Stimulated activated CD4-positive, alpha-beta T cell treated with anti-CD3 and anti-CD28 coated beads, Interleukin-15, amount 100 ng/mL, for 48 hours (primary cell): ENCODE results near the gene CLEC2D.
A peak's percentile ranks its signal among the peaks of the same experiment; 100 is the strongest.
"Not testable (repeated sequence)": the region's sequence is repeated elsewhere in the genome, so short reads cannot be mapped to it uniquely, and the experiment has no call there.

Experiments
- DNase-seq, 2 donors: peaks; one replicate each; pipeline ENCODE4 v3.0.0-alpha.2; 2020; ENCODE audit warnings: low read depth in 2 of 2

The CLEC2D gene

DNA sequence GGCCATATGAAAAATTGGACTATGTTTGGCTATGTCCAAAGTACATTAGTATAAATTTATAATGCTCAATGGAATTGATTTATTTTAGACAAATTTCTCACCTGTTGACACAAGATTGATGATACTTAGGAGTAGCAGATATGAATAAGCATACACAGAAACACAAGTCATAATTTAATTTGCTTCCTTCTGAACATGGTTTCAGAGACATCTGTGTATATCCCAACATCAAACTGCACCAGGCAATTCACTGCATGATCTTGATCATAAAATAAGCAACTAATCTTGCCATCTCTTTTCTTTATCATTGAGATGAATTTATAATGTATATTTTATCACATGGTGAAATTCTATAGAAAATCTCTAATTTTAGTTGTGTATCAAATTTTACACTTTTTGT is 59.6 kb downstream of the CLEC2D start:
- DNase-seq = no peak

DNA sequence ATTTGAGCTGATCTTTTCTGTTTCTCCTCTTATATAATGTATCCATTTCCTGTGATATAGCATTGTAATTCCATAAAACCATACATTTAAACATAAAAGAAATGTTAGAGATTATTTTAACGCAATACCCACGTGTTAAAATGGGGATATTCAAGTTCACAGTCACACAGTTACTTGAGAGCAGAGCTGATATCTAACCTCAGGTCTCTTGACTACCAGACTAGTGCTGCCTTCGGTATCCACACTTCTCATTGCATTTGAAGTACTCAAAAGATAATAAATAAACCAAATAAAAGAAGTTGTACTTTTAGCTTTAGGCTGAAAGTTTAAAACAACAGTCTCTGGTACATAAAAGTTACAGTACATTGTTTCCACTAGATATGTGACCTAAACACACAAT is 60.5 kb downstream of the CLEC2D start:
- no peak for DNase-seq

DNA sequence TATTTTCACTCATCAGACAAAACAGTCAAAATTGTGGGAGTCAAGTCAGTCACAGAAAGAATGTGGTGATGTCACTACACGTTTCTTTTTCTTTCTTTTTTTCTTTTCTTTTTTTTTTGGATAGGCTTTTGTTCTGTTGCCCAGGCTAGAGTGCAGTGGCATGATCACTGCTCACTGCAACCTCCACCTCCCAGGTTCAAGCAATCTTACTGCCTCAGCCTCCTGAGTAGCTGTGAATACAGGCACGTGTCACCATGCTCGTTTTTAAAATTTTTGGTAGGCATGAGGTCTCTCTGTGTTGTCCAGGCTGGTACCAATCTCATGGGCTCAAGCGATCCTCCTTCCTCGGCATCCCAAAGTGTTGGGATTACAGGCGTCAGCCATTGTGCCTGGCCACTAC is 61.1 kb downstream of the CLEC2D start:
- DNase-seq = no peak

DNA sequence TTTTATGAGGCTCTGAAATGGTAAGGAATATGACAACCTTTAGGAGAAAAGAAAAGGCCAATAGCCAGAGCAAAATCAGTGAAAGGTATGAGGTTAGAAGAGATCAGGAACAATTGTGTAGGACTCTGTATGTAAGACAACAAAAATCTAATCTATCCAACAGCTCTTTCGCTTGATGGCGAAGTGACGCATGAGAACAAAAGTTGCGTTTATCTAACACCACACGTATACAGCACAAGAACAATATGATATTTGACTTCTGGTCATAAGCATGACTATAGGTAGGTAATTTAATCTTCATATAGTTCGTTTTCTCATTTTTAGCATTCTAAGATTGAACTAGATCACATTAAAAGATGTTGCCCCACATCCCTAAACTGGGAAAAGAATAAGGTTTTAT is 61.9 kb downstream of the CLEC2D start:
- no peak for DNase-seq

DNA sequence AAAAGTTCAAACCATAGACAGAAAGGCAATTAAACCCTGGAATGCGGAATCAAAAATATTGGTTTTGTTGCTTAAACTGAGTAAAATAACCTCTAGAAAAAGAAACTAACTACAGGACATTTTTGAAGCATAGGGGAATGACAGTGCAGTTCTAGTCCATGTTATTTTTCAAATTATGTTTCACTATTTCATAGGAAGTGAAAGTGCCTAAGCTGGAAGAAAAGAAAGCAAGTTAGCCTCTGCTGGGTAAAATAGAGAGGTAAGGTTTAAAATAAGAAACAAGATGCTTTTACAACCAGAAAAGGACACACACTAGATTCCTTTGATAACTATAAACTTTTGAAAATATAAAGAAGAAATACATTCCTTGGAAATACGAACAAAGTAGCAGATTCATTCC is 62.3 kb downstream of the CLEC2D start:
- DNase-seq = no peak

DNA sequence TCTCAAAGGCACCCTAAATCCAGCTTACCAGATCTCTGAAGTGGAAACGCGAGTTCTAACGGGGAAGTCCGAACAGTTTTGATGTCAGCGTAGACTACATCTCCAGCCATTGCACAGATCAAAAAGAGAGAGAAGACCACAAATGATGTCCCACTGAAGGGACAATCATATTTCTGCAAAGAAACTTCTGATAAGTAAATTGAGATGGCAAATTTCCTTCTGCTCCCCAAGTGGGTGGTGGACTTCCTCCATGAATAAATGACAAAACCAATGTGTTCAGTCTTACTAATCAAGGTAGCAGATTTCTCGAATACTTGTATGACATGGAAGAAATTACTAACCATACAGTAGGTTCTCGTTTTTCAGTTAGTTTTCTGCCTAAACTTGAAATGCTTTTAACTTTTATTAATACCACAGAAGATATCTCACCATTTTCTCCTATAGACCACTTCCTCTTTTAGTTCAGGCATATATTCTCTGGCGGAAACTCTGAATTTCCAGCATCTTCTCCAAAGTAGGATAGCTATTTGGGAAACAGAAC is 63.5 kb downstream of the CLEC2D start, which contains the start of gene CLECL1:
CLECL1 (minus strand) TSS at position 177 of the 541 bp plus-strand sequence.
- no peak for DNase-seq

DNA sequence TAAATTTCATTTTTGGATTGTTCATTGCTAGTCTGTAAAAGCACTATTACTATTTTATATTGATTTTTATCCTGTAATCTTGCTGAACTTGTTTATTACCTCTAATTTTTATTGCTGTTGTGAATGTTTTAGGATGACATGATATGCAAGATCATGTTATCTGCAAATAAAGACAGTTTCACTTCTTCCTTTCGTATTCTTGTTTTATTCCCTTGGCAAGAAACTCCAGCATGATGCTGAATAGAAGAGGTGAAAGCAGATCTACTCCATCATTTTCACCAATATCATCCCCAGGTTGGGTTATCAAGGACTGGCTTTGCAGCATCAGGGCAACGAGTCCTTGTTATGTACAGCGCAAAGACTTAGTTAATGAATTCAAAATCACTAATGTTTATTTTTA is 66.1 kb downstream of the CLEC2D start:
- no peak for DNase-seq

DNA sequence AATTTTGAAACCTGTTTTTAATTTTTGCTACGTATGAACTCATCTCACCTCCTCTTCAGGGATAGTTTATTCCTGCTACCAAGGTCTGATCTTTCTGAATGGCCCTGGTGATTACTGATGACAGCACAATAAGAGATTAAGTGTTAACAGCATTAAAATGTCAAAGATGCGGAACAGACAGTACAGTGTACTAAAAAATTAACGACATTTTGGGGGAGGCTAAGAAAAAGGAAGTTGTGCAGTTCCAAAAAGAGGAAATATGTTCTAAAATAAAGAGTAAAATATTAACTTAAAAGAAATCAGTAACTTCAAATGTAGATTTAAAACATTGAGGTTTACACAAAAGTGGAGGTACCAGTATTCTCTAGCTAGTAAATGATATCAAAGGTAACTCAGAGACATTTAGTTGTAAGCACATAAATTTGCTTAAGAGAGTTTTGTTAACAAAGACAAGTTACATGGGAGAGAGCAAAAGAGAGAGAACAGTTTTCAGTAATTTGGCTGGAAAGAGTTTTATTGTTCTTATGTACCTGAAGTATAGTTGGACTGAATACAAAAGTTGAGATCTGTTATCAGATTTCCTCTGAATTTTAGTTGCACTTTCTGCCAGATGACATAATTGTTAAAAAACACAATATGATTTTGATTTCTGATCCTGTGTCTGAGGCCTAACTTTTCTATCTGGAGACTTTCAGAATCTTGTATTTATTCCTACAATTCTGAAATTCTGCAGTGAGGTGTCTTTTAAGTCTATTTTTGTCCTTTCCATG is 67.6 kb downstream of the CLEC2D start:
- DNase-seq = no peak

DNA sequence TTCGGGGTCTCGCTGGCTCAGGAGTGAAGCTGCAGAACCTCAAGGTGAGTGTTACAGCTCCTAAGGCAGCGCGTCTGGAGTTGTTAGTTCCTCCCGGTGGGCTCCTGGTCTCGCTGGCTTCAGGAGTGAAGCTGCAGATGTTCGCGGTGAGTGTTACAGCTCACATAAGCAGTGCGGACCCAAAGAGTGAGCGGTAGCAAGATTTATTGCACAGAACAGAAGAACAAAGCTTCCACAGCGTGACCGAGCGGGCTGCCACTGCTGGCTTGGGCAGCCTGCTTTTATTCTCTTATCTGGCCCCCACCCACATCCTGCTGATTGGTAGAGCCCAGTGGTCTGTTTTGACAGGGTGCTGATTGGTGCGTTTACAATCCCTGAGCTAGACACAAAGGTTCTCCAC is 69.4 kb downstream of the CLEC2D start:
- not testable (repeated sequence) for DNase-seq

DNA sequence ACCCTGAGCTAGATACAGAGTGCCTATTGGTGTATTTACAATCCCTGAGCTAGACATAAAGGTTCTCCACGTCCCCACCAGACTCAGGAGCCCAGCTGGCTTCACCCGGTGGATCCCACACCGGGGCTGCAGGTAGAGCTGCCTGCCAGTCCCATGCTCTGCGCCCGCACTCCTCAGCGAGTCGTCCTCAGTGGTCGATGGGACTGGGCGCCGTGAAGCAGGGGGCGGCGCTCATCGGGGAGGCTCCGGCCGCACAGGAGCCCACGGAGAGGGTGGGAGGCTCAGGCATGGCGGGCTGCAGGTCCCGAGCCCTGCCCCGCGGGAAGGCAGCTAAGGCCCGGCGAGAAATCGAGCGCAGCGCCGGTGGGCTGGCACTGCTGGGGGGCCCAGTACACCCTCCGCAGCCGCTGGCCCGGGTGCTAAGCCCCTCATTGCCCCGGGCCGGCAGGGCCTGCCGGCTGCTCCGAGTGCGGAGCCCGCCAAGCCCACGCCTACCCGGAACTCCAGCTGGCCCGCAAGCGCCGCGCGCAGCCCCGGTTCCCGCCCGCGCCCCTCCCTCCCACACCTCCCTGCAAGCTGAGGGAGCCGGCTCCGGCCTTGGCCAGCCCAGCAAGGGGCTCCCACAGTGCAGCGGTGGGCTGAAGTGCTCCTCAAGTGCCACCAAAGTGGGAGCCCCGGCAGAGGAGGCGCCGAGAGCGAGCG is 70.0 kb downstream of the CLEC2D start:
- DNase-seq = not testable (repeated sequence)

DNA sequence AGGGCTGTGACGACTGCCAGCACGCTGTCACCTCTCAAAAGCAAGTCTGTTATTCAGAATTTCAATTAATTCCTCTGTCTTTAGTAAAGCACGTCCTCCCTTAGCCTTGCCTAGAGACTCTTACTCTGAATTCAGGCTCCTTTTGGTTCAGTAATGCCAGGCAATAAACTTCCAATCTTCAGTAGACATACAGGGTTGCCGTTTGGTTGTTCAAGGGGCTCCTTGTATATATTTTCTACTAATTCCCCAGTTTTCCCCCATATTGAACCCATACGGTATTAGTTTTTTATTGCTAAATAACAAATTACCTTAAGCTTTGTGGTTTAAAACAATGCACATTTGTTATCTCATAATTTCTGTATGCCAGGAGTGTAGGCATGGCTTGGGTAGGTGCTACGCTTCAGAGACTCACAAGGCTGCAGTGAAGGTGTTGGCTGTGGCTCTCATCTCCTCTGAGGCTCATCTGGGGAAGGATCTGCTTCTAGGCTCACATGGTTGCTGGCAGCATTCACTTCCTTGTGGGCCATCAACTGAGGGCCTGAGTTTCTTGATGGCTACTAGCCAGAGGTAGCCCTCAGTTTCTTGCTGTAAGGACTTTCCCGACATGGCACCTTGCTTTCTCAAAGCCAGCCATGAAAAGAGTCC is 70.7 kb downstream of the CLEC2D start:
- no peak for DNase-seq

DNA sequence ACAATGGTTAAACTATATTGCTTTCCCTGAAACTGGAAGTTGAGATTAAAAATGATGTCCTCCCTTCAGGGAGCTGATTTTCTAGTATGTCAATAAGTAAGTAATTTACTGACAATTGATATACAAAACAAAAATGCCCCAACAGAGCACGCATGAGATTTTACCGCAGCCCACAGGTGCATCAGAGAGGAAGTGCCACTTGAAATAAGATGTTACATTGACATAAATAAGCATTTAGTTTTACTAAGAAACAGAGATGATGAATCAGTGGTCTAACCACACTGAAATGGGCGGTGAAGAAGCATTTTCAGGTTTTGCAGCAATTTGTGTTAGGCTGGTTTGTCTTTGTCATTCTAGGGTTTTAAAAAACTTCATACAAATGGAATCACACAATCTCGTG is 72.2 kb downstream of the CLEC2D start:
- peak in 1 of 2 donors; percentile 65 for DNase-seq

DNA sequence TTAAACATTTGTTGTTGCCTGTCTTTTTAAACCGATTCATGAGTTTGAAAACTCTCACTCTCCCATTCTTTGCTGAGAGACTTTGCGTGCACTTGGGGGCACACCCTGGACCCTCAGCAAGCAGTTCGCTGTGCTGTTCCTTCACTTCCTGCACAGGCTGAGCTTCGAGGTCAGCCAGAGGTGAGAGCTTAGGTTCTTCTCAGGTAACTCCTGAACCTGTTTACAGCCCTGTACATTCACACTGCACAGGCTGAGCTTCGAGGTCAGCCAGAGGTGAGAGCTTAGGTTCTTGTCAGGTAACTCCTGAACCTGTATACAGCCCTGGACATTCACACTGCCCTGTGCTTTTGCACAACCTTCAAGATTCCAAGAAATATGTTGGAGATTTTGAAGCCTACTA is 73.1 kb downstream of the CLEC2D start:
- no peak for DNase-seq

DNA sequence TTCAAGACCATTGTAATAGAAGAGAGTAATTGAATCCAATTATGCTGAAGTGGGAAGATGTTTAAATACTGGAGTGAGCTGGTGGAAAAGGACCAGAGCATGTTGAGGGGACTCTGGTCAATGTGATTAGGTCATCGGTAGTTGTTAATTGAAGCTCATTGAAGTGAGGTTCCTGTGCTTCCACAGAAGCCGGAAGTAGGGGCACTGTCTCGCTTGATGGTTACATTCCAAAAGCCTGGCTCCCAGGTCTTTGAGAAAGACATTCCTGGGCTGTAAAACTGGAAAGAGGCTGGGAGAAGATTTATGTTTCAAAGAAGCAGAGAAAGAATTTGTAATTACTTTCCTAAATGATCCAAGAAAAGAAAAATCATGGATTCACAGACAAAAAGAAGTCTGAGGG is 75.7 kb downstream of the CLEC2D start:
- DNase-seq = no peak
